ENCODE measurements around the gene CIRBP. TPM values are rescaled to one million over a fixed set of nuclear protein-coding genes. Genes with fewer than 3 reads are reported as not detected.

Gene CIRBP
- total and polyA plus RNA-seq, 2 of the 13 experiments (the other 11 are each of a cell fraction or from before 2014, with no cell fraction given), result 133 to 140 TPM

GRCh38 chr19:1266129-1266915, 2.8 kb upstream of the CIRBP start (continued):
- TF ChIP-seq ZSCAN29 (CRISPR knock-in tag; conservative IDR thresholded peaks at IDR 0.05) (0 out of 2 replicates have a peak, but pooled peaks have one; percentile 39), BCL6 (CRISPR knock-in tag; IDR thresholded peaks at IDR 0.05) (peak; percentile 71), ZNF691 (CRISPR knock-in tag; IDR thresholded peaks at IDR 0.05; ENCODE audit: borderline replicate concordance, low read depth) (peak; percentile 77; the same call in 1 of the 2 replicates), ZNF513 (CRISPR knock-in tag; conservative IDR thresholded peaks at IDR 0.05) (no peak), ZBTB42 (CRISPR knock-in tag; IDR thresholded peaks at IDR 0.05) (no peak), IKZF5 (CRISPR knock-in tag; IDR thresholded peaks at IDR 0.05) (0 out of 2 replicates have a peak, but pooled peaks have one; percentile 33), BATF2 (CRISPR knock-in tag; IDR thresholded peaks at IDR 0.05) (0 out of 2 replicates have a peak, but pooled peaks have one; percentile 13), PAXIP1 (CRISPR knock-in tag; conservative IDR thresholded peaks at IDR 0.05) (peak; percentile 59), ZNF101 (CRISPR knock-in tag; IDR thresholded peaks at IDR 0.05; ENCODE audit: borderline replicate concordance, low read depth) (no peak), ZZZ3 (CRISPR knock-in tag; IDR thresholded peaks at IDR 0.05; ENCODE audit: borderline replicate concordance) (0 out of 2 replicates have a peak, but pooled peaks have one; percentile 61), LCORL (IDR thresholded peaks at IDR 0.05) (no peak), LCORL (CRISPR knock-in tag; IDR thresholded peaks at IDR 0.05) (peak; percentile 54; the same call in 1 of the 2 replicates), YY1 (IDR thresholded peaks at IDR 0.05; ENCODE audit: insufficient read depth, insufficient replicate concordance, low read depth, low read length) (peak; percentile 14), ATF7-NPFF (CRISPR knock-in tag; IDR thresholded peaks at IDR 0.05; ENCODE audit: low read depth) (no peak), ARNT (IDR thresholded peaks at IDR 0.05) (no peak), ZNF740 (CRISPR knock-in tag; IDR thresholded peaks at IDR 0.05) (peak; percentile 92), BCLAF1 (IDR thresholded peaks at IDR 0.05) (no peak)

Data from HepG2 (cell line).